ENCODE data around the gene TCAP.
"Not testable (repeated sequence)": the region's sequence is repeated elsewhere in the genome, so short reads cannot be mapped to it uniquely, and the experiment has no call there.

Gene TCAP

DNA sequence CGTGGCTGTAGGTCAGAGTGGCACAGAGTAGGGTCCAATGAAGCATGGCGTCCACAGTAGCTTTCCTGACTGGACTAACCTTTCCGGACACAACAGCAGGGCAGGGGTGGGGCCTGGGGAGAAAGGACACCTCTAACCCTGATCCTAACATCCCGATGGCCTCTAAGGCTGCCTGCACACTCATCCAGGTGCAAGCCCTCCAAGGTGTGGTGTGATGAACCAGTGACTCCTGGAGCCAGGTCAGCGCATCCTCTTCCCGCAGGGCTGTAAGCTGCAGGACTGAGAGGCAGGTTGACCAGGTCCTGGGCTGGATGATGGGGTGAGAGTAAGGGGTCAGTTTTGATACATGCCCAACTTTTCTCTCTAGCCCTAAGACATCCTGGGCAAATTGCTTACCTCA lies 31.6 kb downstream of the TCAP start:
- peaks cover 21% of the 10 kb centered on the region for H3K4me1 Mint-ChIP-seq
- no peak overlapping the region for H3K27ac Mint-ChIP-seq
- H3K4me3 Mint-ChIP-seq: no peak overlapping the region
- no peaks in the 10 kb centered on the region for H3K9me3 Mint-ChIP-seq
- no peak for ATAC-seq
- peaks cover 19% of the 10 kb centered on the region for H3K36me3 Mint-ChIP-seq
- H3K27me3 Mint-ChIP-seq: peaks cover 41% of the 10 kb centered on the region

- Mint-ChIP-seq H3K4me1 (peaks cover 21% of the 10 kb centered on the region), H3K27me3 (peaks cover 43% of the 10 kb centered on the region), H3K36me3 (peaks cover 19% of the 10 kb centered on the region), H3K9me3 (no peaks in the 10 kb centered on the region), H3K4me3 (no peak overlapping the region), H3K27ac (no peak overlapping the region)
- ATAC-seq: no peak
Observed at GRCh38 chr17:39697961-39698360, 32.8 kb downstream of the TCAP start.

DNA sequence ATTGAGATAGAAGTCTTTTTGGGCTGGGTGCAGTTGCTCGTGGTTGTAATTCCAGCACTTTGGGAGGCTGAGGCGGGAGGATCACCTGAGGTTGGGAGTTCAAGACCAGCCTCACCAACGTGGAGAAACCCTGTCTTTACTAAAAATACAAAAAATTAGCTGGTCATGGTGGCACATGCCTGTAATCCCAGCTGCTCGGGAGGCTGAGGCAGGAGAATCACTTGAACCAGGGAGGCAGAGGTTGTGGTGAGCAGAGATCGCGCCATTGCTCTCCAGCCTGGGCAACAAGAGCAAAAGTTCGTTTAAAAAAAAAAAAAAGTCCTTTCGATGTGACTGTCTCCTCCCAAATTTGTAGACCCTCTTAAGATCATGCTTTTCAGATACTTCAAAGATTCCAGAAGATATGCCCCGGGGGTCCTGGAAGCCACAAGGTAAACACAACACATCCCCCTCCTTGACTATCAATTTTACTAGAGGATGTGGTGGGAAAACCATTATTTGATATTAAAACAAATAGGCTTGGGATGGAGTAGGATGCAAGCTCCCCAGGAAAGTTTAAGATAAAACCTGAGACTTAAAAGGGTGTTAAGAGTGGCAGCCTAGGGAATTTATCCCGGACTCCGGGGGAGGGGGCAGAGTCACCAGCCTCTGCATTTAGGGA lies 34.1 kb downstream of the TCAP start:
- peaks cover 19% of the 10 kb centered on the region for H3K36me3 Mint-ChIP-seq
- H3K4me1 Mint-ChIP-seq: peaks cover 31% of the 10 kb centered on the region
- not testable (repeated sequence) for H3K9me3 Mint-ChIP-seq, ATAC-seq
- peak overlapping the region; percentile 47 for H3K4me3 Mint-ChIP-seq
- peaks cover 43% of the 10 kb centered on the region for H3K27me3 Mint-ChIP-seq
- peak overlapping the region; percentile 58 for H3K27ac Mint-ChIP-seq

GRCh38 chr17:39699818-39700147 lies 34.6 kb downstream of the TCAP start, which contains the start of gene ERBB2:
TSS of gene ERBB2 (plus strand) at chr17:39700064. CDS start at chr17:39700239, 175 bp downstream.
- no peak for ATAC-seq
- H3K4me1 Mint-ChIP-seq: peaks cover 36% of the 10 kb centered on the region
- H3K27ac Mint-ChIP-seq: peak within 1 kb of the TSS; percentile 58
- peaks cover 17% of the 10 kb centered on the region for H3K36me3 Mint-ChIP-seq
- peaks cover 43% of the 10 kb centered on the region for H3K27me3 Mint-ChIP-seq
- H3K4me3 Mint-ChIP-seq: peak within 1 kb of the TSS; percentile 47
- H3K9me3 Mint-ChIP-seq: no peaks in the 10 kb centered on the region

GRCh38 chr17:39700148-39700987 lies 35.2 kb downstream of the TCAP start:
- Mint-ChIP-seq H3K27me3 (peaks cover 43% of the 10 kb centered on the region), H3K27ac (no peak overlapping the region), H3K9me3 (no peaks in the 10 kb centered on the region), H3K4me3 (no peak overlapping the region), H3K36me3 (peaks cover 13% of the 10 kb centered on the region), H3K4me1 (peaks cover 37% of the 10 kb centered on the region)
- peak; percentile 40 for ATAC-seq

DNA sequence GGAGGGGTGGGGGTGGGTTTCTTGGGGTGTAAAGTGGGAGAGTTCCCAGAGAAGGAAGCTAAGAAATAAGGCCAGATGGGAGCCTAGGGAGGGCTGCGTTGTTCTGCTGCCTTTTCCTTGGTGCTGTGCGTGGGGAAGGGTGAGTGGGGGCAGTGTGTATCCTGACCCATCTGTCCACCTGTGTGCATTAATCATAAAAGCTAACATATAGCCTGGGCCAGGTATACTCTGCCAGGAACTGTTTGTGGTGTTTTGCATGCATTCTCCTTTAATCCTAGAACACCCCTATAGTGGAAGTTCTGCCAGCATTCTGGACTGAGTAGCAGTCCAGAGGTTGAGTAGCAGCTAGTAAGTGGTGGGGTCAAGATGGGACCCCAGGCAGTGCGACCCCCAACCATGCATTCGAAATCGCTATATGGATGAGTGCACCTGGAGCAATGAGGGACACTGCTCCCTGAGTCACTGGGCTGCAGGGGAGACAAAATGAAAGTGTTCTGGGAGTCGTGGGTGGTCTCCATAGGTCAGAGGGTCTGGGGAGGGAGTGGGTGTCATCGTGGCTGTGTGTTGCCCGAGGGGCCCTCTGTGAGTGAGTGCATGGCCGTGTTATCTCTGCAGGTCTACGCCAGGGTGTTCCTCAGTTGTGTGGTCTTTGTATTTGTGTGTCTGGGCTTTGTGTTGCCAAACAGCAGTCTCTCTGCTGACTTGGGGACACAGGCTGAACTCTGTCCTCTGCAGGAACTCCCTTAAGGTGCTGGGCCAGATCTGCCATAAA lies 36.0 kb downstream of the TCAP start:
- H3K27me3 Mint-ChIP-seq: peaks cover 43% of the 10 kb centered on the region
- no peak for ATAC-seq
- peaks cover 13% of the 10 kb centered on the region for H3K36me3 Mint-ChIP-seq
- no peak overlapping the region for H3K4me3 Mint-ChIP-seq
- no peak overlapping the region for H3K27ac Mint-ChIP-seq
- no peaks in the 10 kb centered on the region for H3K9me3 Mint-ChIP-seq
- H3K4me1 Mint-ChIP-seq: peaks cover 37% of the 10 kb centered on the region

- no peak overlapping the region for H3K4me3 Mint-ChIP-seq
- no peak for ATAC-seq
- H3K9me3 Mint-ChIP-seq: no peaks in the 10 kb centered on the region
- H3K36me3 Mint-ChIP-seq: peaks cover 13% of the 10 kb centered on the region
- H3K27ac Mint-ChIP-seq: no peak overlapping the region
- peaks cover 41% of the 10 kb centered on the region for H3K4me1 Mint-ChIP-seq
- H3K27me3 Mint-ChIP-seq: peaks cover 43% of the 10 kb centered on the region
Observed at GRCh38 chr17:39701784-39702422, 36.8 kb downstream of the TCAP start.

DNA sequence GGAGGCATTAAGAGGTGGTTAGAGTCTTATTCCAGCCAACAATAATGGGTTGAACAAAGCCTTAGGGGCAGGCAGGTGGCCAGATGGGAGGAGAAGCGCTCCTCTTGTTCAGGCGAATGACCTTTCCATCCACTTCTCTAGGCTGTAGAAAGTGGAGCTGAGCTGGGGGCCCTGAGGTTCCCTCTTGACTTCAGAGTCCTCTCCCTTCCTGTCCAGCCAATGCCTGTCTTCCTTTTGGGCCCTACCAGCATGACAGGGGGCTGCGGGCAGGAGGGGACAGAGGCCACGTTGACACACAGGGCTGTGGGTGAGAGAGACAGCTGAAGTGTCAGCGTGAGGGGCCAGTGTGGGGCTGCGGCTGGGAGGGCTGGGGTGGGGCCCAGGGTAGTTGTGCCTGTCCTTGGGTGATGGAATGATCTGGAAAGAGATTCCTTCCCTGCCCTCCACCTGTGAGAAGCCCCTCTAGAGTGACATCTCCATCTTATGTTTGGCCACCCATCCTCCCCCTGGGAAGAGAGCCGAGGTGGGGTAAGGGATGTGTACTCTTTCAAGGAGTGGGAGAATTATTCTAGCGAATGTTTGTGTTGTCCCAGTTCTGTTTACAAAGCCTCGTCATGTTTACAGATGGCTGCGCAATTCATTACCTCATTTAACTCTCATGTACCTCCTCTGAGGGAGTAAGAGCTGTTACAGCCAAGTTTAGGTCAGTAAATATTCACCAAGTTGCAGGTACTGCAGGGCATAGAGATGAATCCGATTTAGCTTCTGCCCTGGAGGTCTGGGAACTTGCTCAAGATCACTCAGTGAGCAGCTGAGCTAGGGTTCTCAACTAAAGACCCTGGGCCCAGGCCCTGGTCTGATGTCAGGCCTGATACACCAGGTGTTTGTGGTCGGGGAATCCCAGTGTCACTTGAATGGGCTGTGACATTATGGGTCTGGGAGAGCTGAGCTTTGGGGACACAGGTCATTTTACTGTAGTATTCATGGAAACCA lies 38.0 kb downstream of the TCAP start:
- Mint-ChIP-seq H3K27ac (no peak overlapping the region), H3K4me3 (no peak overlapping the region), H3K36me3 (peaks cover 5% of the 10 kb centered on the region), H3K9me3 (no peaks in the 10 kb centered on the region), H3K27me3 (peaks cover 35% of the 10 kb centered on the region), H3K4me1 (peaks cover 47% of the 10 kb centered on the region)
- ATAC-seq: peak; percentile 60

- Mint-ChIP-seq H3K27ac (no peak overlapping the region), H3K36me3 (peaks cover 3% of the 10 kb centered on the region), H3K9me3 (no peaks in the 10 kb centered on the region), H3K4me1 (peaks cover 49% of the 10 kb centered on the region), H3K27me3 (peaks cover 30% of the 10 kb centered on the region), H3K4me3 (no peak overlapping the region)
- ATAC-seq: no peak
Observed at GRCh38 chr17:39703913-39704312, 38.8 kb downstream of the TCAP start.

DNA sequence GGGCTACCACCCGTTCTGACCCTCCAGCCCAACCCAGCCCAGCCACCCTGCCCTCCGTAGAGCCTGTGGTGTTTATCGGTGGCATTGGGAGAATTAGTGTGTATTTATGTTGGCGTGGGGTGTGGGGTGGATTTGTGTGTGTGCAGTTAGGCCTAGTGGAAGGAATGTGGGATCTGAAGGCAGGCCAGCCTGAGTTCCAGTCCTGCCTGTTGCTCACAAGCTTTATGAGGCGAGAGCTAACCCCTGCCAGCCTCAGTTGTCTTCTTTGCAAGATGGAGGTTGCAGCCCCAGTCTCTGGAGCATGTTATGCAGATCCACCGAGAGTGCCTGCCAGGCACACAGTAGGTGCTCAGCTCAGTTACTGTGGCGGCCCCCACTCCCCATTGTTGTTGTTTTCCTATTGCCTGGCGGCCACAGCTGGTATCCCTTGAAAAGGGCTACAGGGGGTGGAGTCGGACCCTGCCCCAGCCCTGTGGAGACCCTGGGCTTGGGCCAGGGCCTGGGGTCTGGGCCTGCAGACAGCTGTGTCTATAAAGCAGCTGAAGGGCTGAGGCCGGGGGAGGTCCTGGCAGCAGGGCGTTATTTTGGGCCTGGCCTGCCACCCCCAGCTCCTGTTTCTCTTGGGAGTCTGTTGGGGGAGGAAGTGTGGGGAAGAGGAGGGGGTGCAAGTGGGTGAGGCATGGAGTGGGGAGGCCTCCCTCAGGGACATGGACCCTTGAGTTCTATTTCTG lies 39.8 kb downstream of the TCAP start:
- H3K36me3 Mint-ChIP-seq: no peaks in the 10 kb centered on the region
- H3K4me1 Mint-ChIP-seq: peaks cover 51% of the 10 kb centered on the region
- no peak overlapping the region for H3K4me3 Mint-ChIP-seq
- no peak overlapping the region for H3K27ac Mint-ChIP-seq
- no peak for ATAC-seq
- H3K9me3 Mint-ChIP-seq: no peaks in the 10 kb centered on the region
- H3K27me3 Mint-ChIP-seq: peaks cover 19% of the 10 kb centered on the region

DNA sequence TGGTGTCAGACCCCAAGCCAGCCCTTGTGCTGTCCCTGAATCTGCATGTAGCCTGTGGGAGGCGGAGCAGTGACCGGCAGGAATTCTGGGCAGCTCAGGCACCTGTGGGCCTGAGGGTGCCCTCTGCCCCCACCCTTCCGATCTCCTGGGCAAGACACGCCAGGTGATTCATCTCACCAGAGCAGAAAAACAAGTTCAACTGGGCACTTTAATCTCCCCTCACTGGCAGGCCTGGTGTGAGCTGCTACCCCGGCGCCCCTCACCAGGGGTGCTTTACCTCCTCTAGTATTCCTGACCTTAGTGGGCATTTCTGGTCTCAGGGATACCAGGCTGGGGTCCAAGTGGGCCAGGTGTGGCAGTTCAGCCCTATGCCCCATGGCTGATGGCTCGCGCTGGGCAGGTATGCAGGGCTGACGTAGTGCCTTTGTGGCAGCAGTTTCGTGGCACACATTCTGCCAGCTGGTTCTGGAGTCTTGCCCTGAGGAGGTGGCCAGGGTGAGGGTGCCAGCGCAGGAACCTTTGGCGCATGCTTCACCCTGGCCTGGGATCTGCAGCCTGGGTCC lies 40.7 kb downstream of the TCAP start:
- H3K4me3 Mint-ChIP-seq: no peak overlapping the region
- no peaks in the 10 kb centered on the region for H3K9me3 Mint-ChIP-seq
- no peak for ATAC-seq
- peaks cover 43% of the 10 kb centered on the region for H3K4me1 Mint-ChIP-seq
- H3K27ac Mint-ChIP-seq: no peak overlapping the region
- no peaks in the 10 kb centered on the region for H3K36me3 Mint-ChIP-seq
- peaks cover 11% of the 10 kb centered on the region for H3K27me3 Mint-ChIP-seq

DNA sequence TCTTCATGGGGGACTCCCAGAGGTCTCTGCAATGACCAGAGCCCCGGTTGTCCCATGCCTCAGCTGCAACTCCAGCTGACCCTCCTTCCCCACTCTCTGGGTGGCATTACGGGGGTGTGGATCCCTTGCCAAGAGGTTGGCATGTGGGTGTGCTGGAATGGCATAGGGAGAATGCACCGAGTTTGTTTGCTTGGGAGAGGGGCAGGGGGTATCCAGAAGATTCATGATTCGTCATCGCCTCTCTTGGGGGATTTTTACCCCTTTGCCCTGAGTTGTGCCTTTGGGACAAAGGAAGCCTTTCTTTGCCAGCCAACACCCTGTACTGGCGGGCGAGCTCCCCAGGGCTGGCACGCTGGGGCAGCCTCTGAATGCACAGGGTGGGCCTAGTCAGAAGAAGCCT lies 41.2 kb downstream of the TCAP start:
- no peak overlapping the region for H3K27ac Mint-ChIP-seq
- no peak overlapping the region for H3K4me3 Mint-ChIP-seq
- H3K36me3 Mint-ChIP-seq: no peaks in the 10 kb centered on the region
- peaks cover 38% of the 10 kb centered on the region for H3K4me1 Mint-ChIP-seq
- peaks cover 5% of the 10 kb centered on the region for H3K27me3 Mint-ChIP-seq
- no peak for ATAC-seq
- H3K9me3 Mint-ChIP-seq: no peaks in the 10 kb centered on the region

- no peak for ATAC-seq
Observed at GRCh38 chr17:39706921-39707337, 41.8 kb downstream of the TCAP start.

More at GRCh38 chr17:39706921-39707337, 41.8 kb downstream of the TCAP start:
- Mint-ChIP-seq H3K4me1 (peaks cover 37% of the 10 kb centered on the region), H3K9me3 (no peaks in the 10 kb centered on the region), H3K36me3 (no peaks in the 10 kb centered on the region), H3K27ac (peak overlapping the region; percentile 20), H3K4me3 (no peak overlapping the region), H3K27me3 (no peaks in the 10 kb centered on the region)
